ENCODE results near the gene PRPF40A. TPM values are rescaled to one million over a fixed set of nuclear protein-coding genes. Genes with fewer than 3 reads are reported as not detected.

Gene PRPF40A
- total RNA-seq, 1 donor from 2014 or later: 74.6 TPM

GRCh38 chr2:152701198-152701597 lies 16.1 kb downstream of the PRPF40A start:
- Histone ChIP-seq H3K27ac (no peak overlapping the region), H3K36me3 (peaks cover 0 to 9% of the 10 kb centered on the region in 2 donors), H3K27me3 (no peaks in the 10 kb centered on the region), H3K4me3 (no peak overlapping the region), H3K4me1 (peaks cover 4% of the 10 kb centered on the region), H3K9me3 (no peaks in the 10 kb centered on the region)
- no peak for TF ChIP-seq POLR2AphosphoS5 (IDR thresholded peaks at IDR 0.05; ENCODE audit: insufficient read depth in 1 of 2, low read depth in 1 of 2)
- no peak for TF ChIP-seq POLR2A (IDR thresholded peaks at IDR 0.05)
- TF ChIP-seq CTCF (IDR thresholded peaks at IDR 0.05): no peak
- DNase-seq (ENCODE audit: extremely low spot score in 2 of 2): no peak
- intact Hi-C loops (cut with DNase I): no loop called here

GRCh38 chr2:152696476-152696875 lies 20.8 kb downstream of the PRPF40A start:
- no peaks in the 10 kb centered on the region for H3K9me3 ChIP-seq
- H3K4me1 ChIP-seq: peaks cover 4% of the 10 kb centered on the region
- H3K27me3 ChIP-seq: no peaks in the 10 kb centered on the region
- no peak overlapping the region for H3K27ac ChIP-seq
- no peak overlapping the region for H3K4me3 ChIP-seq
- intact Hi-C loops (cut with DNase I): no loop called here
- H3K36me3 ChIP-seq: no peaks in the 10 kb centered on the region
- DNase-seq (ENCODE audit: extremely low spot score in 2 of 2): no peak
- TF ChIP-seq POLR2AphosphoS5 (IDR thresholded peaks at IDR 0.05; ENCODE audit: insufficient read depth in 1 of 2, low read depth in 1 of 2) (no peak), POLR2A (IDR thresholded peaks at IDR 0.05) (no peak), CTCF (IDR thresholded peaks at IDR 0.05) (no peak)

GRCh38 chr2:152695763-152696162 lies 21.5 kb downstream of the PRPF40A start:
- TF ChIP-seq CTCF (IDR thresholded peaks at IDR 0.05): no peak
- no peak for TF ChIP-seq POLR2A (IDR thresholded peaks at IDR 0.05)
- no peak for TF ChIP-seq POLR2AphosphoS5 (IDR thresholded peaks at IDR 0.05; ENCODE audit: insufficient read depth in 1 of 2, low read depth in 1 of 2)
- no peak overlapping the region for H3K27ac ChIP-seq
- H3K4me1 ChIP-seq: peaks cover 4% of the 10 kb centered on the region
- intact Hi-C loops (cut with DNase I): no loop called here
- H3K27me3 ChIP-seq: no peaks in the 10 kb centered on the region
- no peaks in the 10 kb centered on the region for H3K9me3 ChIP-seq
- no peak overlapping the region for H3K4me3 ChIP-seq
- no peaks in the 10 kb centered on the region for H3K36me3 ChIP-seq
- DNase-seq (ENCODE audit: extremely low spot score in 2 of 2): no peak

GRCh38 chr2:152694161-152694661 lies 23.1 kb downstream of the PRPF40A start:
- Histone ChIP-seq H3K36me3 (no peaks in the 10 kb centered on the region), H3K27ac (no peak overlapping the region), H3K27me3 (no peaks in the 10 kb centered on the region), H3K9me3 (no peaks in the 10 kb centered on the region), H3K4me3 (peak overlapping the region in 1 of 2 donors; percentile 21), H3K4me1 (peaks cover 4% of the 10 kb centered on the region)
- no peak for DNase-seq (ENCODE audit: extremely low spot score in 2 of 2)
- no peak for TF ChIP-seq POLR2AphosphoS5 (IDR thresholded peaks at IDR 0.05; ENCODE audit: insufficient read depth in 1 of 2, low read depth in 1 of 2)
- no peak for TF ChIP-seq POLR2A (IDR thresholded peaks at IDR 0.05)
- no peak for TF ChIP-seq CTCF (IDR thresholded peaks at IDR 0.05)
- intact Hi-C loops (cut with DNase I): no loop called here

GRCh38 chr2:152693033-152693432 lies 24.2 kb downstream of the PRPF40A start:
- intact Hi-C loops (cut with DNase I): no loop called here
- H3K27me3 ChIP-seq: no peaks in the 10 kb centered on the region
- no peak overlapping the region for H3K27ac ChIP-seq
- H3K4me1 ChIP-seq: peaks cover 4% of the 10 kb centered on the region
- no peaks in the 10 kb centered on the region for H3K36me3 ChIP-seq
- TF ChIP-seq CTCF (IDR thresholded peaks at IDR 0.05) (no peak), POLR2AphosphoS5 (IDR thresholded peaks at IDR 0.05; ENCODE audit: insufficient read depth in 1 of 2, low read depth in 1 of 2) (no peak), POLR2A (IDR thresholded peaks at IDR 0.05) (no peak)
- H3K4me3 ChIP-seq: no peak overlapping the region
- H3K9me3 ChIP-seq: no peaks in the 10 kb centered on the region
- DNase-seq (ENCODE audit: extremely low spot score in 2 of 2): no peak
